Medulla oblongata (tissue), 1 donor: ENCODE results near the gene SYNC.
"Not testable (repeated sequence)": the region's sequence is repeated elsewhere in the genome, so short reads cannot be mapped to it uniquely, and the experiment has no call there.

ENCODE experiments used
- DNase-seq: peaks from one replicate; pipeline ENCODE4 v3.0.0-alpha.2; 2015; ENCODE audit errors: extremely low spot score

Gene SYNC

GRCh38 chr1:32693455-32694174, 9.0 kb downstream of the SYNC start:
- DNase-seq = no peak

- DNase-seq = no peak
These were observed 16.2 kb downstream of the SYNC start for GRCh38 chr1:32686387-32686786.

- no peak for DNase-seq
These were observed 17.1 kb downstream of the SYNC start for GRCh38 chr1:32685498-32685897.

- peak; percentile 50 for DNase-seq
These were observed 18.3 kb downstream of the SYNC start for GRCh38 chr1:32684167-32684811.

- no peak for DNase-seq
These were observed 19.2 kb downstream of the SYNC start for GRCh38 chr1:32683397-32683796.

GRCh38 chr1:32681999-32682398, 20.6 kb downstream of the SYNC start:
- DNase-seq = no peak

- DNase-seq = peak; percentile 40
These were observed 21.1 kb downstream of the SYNC start for GRCh38 chr1:32681509-32681908.

GRCh38 chr1:32680642-32681041, 21.9 kb downstream of the SYNC start:
- no peak for DNase-seq

GRCh38 chr1:32679993-32680392, 22.6 kb downstream of the SYNC start:
- DNase-seq = not testable (repeated sequence)

- DNase-seq = no peak
These were observed 25.6 kb downstream of the SYNC start for GRCh38 chr1:32676945-32677344.

- DNase-seq = not testable (repeated sequence)
These were observed 33.9 kb downstream of the SYNC start for GRCh38 chr1:32668716-32669115.

- DNase-seq = no peak
These were observed 35.5 kb downstream of the SYNC start for GRCh38 chr1:32666901-32667566.

GRCh38 chr1:32665915-32666314, 36.7 kb downstream of the SYNC start:
- no peak for DNase-seq

- DNase-seq = no peak
These were observed 43.0 kb downstream of the SYNC start for GRCh38 chr1:32659581-32659980.

GRCh38 chr1:32652244-32652962, 50.2 kb downstream of the SYNC start:
- no peak for DNase-seq

- no peak for DNase-seq
These were observed 51.0 kb downstream of the SYNC start for GRCh38 chr1:32651461-32652073.

GRCh38 chr1:32650752-32651460, 51.7 kb downstream of the SYNC start, which contains the start of gene RBBP4:
RBBP4 (plus strand) TSS chr1:32651208; CDS start chr1:32651307, 99 bp downstream.
- peak; percentile 97 for DNase-seq

GRCh38 chr1:32650248-32650751, 52.3 kb downstream of the SYNC start, which contains the start of gene ZBTB8OS:
ZBTB8OS (minus strand) TSS chr1:32650550; CDS start chr1:32650529, 21 bp downstream.
- peak; percentile 98 for DNase-seq

GRCh38 chr1:32647308-32648134, 55.0 kb downstream of the SYNC start:
- DNase-seq = no peak

- no peak for DNase-seq
These were observed 58.1 kb downstream of the SYNC start for GRCh38 chr1:32644426-32644825.
